PC-3 (cell line): ENCODE results near the gene CUL2. TPM values are rescaled to one million over a fixed set of nuclear protein-coding genes. Genes with fewer than 3 reads are reported as not detected.
"Not testable (repeated sequence)": the region's sequence is repeated elsewhere in the genome, so short reads cannot be mapped to it uniquely, and the experiment has no call there.

Source experiments
- ATAC-seq: fragments of 200-7000 bp; cut with Tn5 transposase; 2 replicates; pipeline ENCODE4 v1.9.1; 2020; ENCODE audit warnings: mild to moderate bottlenecking, moderate library complexity
- BruUV-seq: library from RNA; stranded (reverse); fragments of 400-500 nt; replicated peaks from 2 replicates; lab custom pipeline; 2021; lab: Mats Ljungman, UMichigan
- CTCF ChIA-PET: fragments of 300-600 bp; sonication (Branson Sonifier 250); formaldehyde crosslinking; loops from one replicate; lab custom pipeline; 2022; ENCODE audit warnings: antibody characterized with exemption; lab: Charles Lee
- POLR2A ChIA-PET: fragments of 300-600 bp; sonication (Branson Sonifier 250); formaldehyde crosslinking; loops from one replicate; lab custom pipeline; 2022; ENCODE audit warnings: antibody characterized with exemption; ENCODE audit not compliant: unreplicated experiment; lab: Charles Lee
- DNase-seq: peaks from one replicate; pipeline ENCODE4 v3.0.0-alpha.2; 2015
- H2AFZ ChIP-seq: fragments of 300-600 bp; sonication (generic); 2 replicates; pipeline ENCODE4 v1.6.0; 2016; ENCODE audit warnings: antibody characterized with exemption, low read length
- H3F3A ChIP-seq: fragments of 300-600 bp; sonication (generic); one replicate; pipeline ENCODE4 v1.6.0; 2017; ENCODE audit warnings: antibody characterized with exemption, low read length, control low read depth, mild to moderate bottlenecking; ENCODE audit not compliant: unreplicated experiment
- H3K27ac ChIP-seq: fragments of 300-600 bp; sonication (generic); 2 replicates; pipeline ENCODE4 v1.5.1; 2016; ENCODE audit warnings: mild to moderate bottlenecking, low read length
- H3K27me3 ChIP-seq: fragments of 300-600 bp; sonication (generic); 2 replicates; pipeline ENCODE4 v1.6.1; 2016; ENCODE audit warnings: low read length, mixed read lengths
- H3K36me3 ChIP-seq: fragments of 300-600 bp; sonication (generic); 2 replicates; pipeline ENCODE4 v1.6.1; 2016; ENCODE audit warnings: low read depth, mixed run types, low read length, mixed read lengths
- H3K4me1 ChIP-seq: fragments of 300-600 bp; sonication (generic); 2 replicates; pipeline ENCODE4 v1.5.1; 2016; ENCODE audit warnings: low read length; ENCODE audit not compliant: insufficient read depth
- H3K4me2 ChIP-seq: fragments of 300-600 bp; sonication (generic); 2 replicates; pipeline ENCODE4 v1.6.0; 2016; ENCODE audit warnings: low read length
- H3K4me3 ChIP-seq: fragments of 300-600 bp; sonication (generic); 2 replicates; pipeline ENCODE4 v1.5.1; 2016; ENCODE audit warnings: mild to moderate bottlenecking, low read length, mixed read lengths
- H3K79me2 ChIP-seq: fragments of 300-600 bp; sonication (generic); 2 replicates; pipeline ENCODE4 v1.6.1; 2017; ENCODE audit warnings: low read length, mixed read lengths
- H3K9ac ChIP-seq: fragments of 300-600 bp; sonication (generic); 2 replicates; pipeline ENCODE4 v1.6.0; 2016; ENCODE audit warnings: mild to moderate bottlenecking, low read length
- H3K9me2 ChIP-seq: fragments of 300-600 bp; sonication (generic); replicated peaks from 2 replicates; pipeline ENCODE4 v1.6.1; 2016; ENCODE audit warnings: mixed run types, low read length, mixed read lengths
- H3K9me3 ChIP-seq: fragments of 300-600 bp; sonication (generic); 2 replicates; pipeline ENCODE4 v1.6.1; 2016; ENCODE audit warnings: low read length, mixed read lengths
- H4K20me1 ChIP-seq: fragments of 300-600 bp; sonication (generic); 2 replicates; pipeline ENCODE4 v1.6.1; 2016; ENCODE audit warnings: low read length, mixed read lengths
- EZH2 ChIP-seq: fragments of 300-600 bp; sonication (generic); IDR thresholded peaks from one replicate; pipeline ENCODE4 v1.6.1; 2017; ENCODE audit warnings: antibody characterized with exemption, mild to moderate bottlenecking, low read length; ENCODE audit not compliant: unreplicated experiment
- EZH2phosphoT487 ChIP-seq: fragments of 300-600 bp; sonication (generic); IDR thresholded peaks from 2 replicates; pipeline ENCODE4 v1.6.1; 2018; ENCODE audit warnings: mild to moderate bottlenecking, antibody characterized with exemption, low read length, borderline replicate concordance
- intact Hi-C: fragments of 100-400 bp; cut with micrococcal nuclease; formaldehyde crosslinking; loops from 2 replicates; pipeline ENCODE4 v1.9.0; 2023
- total RNA-seq: library from RNA; depleted of rRNA; stranded (reverse); fragments of >200 nt; gene quantifications from 2 replicates; pipeline ENCODE4 v1.2.3, GENCODE V29; 2014
- TF ChIP-seq, protein P1 (sequence below): fragments of 300-600 bp; sonication (generic); conservative IDR thresholded peaks from 2 replicates; pipeline ENCODE4 v1.5.1; 2017; ENCODE audit warnings: antibody characterized with exemption, low read depth, mild to moderate bottlenecking, low read length

Gene CUL2
- total RNA-seq, 1 experiment from 2014 or later, result 129 TPM

DNA sequence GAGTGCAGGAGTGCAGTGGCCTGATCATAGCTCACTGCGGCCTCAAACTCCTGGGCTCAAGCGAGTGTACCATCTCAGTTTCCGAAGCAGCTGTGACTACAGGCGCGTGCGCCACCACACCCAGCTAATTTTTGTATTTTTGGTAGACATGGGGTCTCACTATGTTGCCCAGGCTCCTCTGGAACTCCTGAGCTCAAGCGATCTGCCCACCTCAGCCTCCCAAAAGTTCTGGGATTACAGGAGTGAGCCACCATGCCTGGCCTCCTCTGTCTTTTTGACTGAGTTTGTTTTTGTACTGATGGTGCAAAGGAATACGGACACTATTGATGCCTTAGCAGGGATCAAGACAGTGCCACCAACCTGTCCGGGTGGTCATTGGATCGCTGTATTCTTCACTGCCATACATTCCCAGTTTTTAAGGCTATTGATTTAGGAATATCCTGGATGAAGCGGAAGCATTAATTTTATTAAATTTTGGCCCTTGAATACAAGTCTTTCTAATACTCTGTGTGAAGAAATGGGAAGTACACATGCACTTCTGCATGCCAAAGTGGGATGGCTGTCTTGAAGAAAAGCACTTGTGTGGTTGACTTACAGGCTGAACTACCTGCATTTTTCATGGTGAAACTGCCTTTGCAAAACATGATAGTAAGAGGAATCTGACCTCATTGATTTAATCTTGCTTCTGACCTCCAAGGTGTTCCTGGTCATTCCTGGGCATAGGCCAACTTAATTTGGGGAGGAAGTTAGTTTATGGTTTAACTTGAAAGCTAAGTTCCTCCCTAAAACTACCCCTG is 2.1 kb upstream of the CUL2 start:
- no peak for DNase-seq
- no peak overlapping the region for H3K27ac ChIP-seq
- H3K27me3 ChIP-seq, result no peaks in the 10 kb centered on the region
- H3K4me3 ChIP-seq, result no peak overlapping the region
- H4K20me1 ChIP-seq, result peaks cover 16% of the 10 kb centered on the region
- CTCF ChIA-PET, result no interaction called here
- H3K36me3 ChIP-seq, result peaks cover 9% of the 10 kb centered on the region
- H3F3A ChIP-seq, result no peaks in the 10 kb centered on the region
- TF ChIP-seq, protein P1, sequence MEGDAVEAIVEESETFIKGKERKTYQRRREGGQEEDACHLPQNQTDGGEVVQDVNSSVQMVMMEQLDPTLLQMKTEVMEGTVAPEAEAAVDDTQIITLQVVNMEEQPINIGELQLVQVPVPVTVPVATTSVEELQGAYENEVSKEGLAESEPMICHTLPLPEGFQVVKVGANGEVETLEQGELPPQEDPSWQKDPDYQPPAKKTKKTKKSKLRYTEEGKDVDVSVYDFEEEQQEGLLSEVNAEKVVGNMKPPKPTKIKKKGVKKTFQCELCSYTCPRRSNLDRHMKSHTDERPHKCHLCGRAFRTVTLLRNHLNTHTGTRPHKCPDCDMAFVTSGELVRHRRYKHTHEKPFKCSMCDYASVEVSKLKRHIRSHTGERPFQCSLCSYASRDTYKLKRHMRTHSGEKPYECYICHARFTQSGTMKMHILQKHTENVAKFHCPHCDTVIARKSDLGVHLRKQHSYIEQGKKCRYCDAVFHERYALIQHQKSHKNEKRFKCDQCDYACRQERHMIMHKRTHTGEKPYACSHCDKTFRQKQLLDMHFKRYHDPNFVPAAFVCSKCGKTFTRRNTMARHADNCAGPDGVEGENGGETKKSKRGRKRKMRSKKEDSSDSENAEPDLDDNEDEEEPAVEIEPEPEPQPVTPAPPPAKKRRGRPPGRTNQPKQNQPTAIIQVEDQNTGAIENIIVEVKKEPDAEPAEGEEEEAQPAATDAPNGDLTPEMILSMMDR, result no peak
- TF ChIP-seq EZH2phosphoT487 (no peak), EZH2 (no peak)
- H3K9me2 ChIP-seq, result no peaks in the 10 kb centered on the region
- POLR2A ChIA-PET, result no interaction called here
- no TSS peak for BruUV-seq
- H3K9ac ChIP-seq, result no peak overlapping the region
- no peak overlapping the region for H2AFZ ChIP-seq
- intact Hi-C loops, result loop anchor here (2.0 kb wide), 1 partner anchor 51 kb away; no protein-coding TSS in a partner anchor
- ATAC-seq, result no peak
- H3K4me1 ChIP-seq, result peaks cover 25% of the 10 kb centered on the region
- peaks cover 10% of the 10 kb centered on the region for H3K9me3 ChIP-seq
- H3K4me2 ChIP-seq, result no peak overlapping the region
- H3K79me2 ChIP-seq, result peaks cover 32% of the 10 kb centered on the region

DNA sequence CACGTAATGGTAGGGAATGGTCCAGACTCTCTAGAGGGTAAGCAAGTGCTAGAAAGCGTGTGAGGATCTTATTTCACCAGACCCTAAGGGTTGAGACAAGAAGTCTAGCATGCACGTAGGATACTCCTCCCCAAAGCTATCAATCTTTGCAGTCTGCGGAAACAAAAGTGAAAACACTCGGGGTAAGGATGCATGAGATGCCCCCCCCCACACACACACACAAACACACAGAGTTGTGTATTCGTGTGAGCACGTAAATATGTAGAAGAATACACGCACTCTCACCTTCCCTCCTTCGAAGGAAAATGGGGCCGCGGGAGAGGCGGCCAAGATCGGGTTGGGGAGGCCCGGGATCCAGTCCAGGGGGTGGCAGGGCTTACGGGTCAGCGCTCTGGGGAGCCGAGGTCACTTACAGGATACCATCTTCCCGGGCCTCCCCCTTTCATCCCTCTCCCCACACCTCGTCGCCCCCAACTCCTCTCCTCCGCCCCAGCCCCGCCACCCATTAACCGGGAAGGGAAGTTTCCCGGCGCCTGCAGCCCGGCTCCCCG is 455 bp downstream of the CUL2 start:
- H3K9ac ChIP-seq, result peak overlapping the region; percentile 93
- H3K4me3 ChIP-seq, result peak overlapping the region; percentile 77
- peak; percentile 46 for DNase-seq
- H3F3A ChIP-seq, result no peaks in the 10 kb centered on the region
- ChIA-PET POLR2A (interaction anchor here (0.7 kb wide), 3 partner anchors 37 to 492 kb away, joined by 3 to 8 read pairs (median 5); partner anchors contain the start of gene CREM), CTCF (no interaction called here)
- H3K9me2 ChIP-seq, result no peaks in the 10 kb centered on the region
- peak overlapping the region; percentile 86 for H3K4me2 ChIP-seq
- peak overlapping the region; percentile 90 for H2AFZ ChIP-seq
- peaks cover 25% of the 10 kb centered on the region for H3K4me1 ChIP-seq
- H4K20me1 ChIP-seq, result peaks cover 29% of the 10 kb centered on the region
- TF ChIP-seq EZH2phosphoT487, result no peak
- TF ChIP-seq EZH2, result no peak
- no TSS peak for BruUV-seq
- H3K36me3 ChIP-seq, result peaks cover 10% of the 10 kb centered on the region
- intact Hi-C loops, result loop anchor here (2.0 kb wide), 1 partner anchor 49 kb away; no protein-coding TSS in a partner anchor
- H3K27me3 ChIP-seq, result no peaks in the 10 kb centered on the region
- peak overlapping the region; percentile 73 for H3K27ac ChIP-seq
- ATAC-seq, result peak; percentile 34
- H3K9me3 ChIP-seq, result peaks cover 10% of the 10 kb centered on the region
- peaks cover 56% of the 10 kb centered on the region for H3K79me2 ChIP-seq

DNA sequence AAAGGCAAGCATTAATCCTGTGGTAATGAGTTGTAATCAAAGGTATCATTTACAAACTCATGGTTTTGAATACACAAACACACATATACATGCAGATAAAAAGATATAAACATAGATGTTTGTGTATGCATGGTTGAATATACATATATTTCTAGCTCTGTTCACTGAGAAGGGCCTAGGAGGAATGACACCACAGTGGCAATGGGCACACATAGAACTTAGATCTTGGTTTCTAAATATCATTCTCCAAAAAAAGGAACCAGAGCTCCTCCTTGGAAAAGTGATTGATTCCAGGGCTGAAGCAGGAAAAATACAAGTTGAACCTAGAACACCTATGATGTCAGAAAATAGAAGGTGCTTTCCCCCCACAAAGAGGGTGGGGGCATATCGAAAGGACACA is 6.9 kb downstream of the CUL2 start:
- H3K79me2 ChIP-seq, result peaks cover 98% of the 10 kb centered on the region
- peaks cover 14% of the 10 kb centered on the region for H3K4me1 ChIP-seq
- H3K4me3 ChIP-seq, result no peak overlapping the region
- DNase-seq, result no peak
- intact Hi-C loops, result no loop called here
- no peak overlapping the region for H3K9ac ChIP-seq
- ChIA-PET CTCF (no interaction called here), POLR2A (no interaction called here)
- no peak for ATAC-seq
- H3K4me2 ChIP-seq, result no peak overlapping the region
- H4K20me1 ChIP-seq, result peaks cover 37% of the 10 kb centered on the region
- peaks cover 34% of the 10 kb centered on the region for H3K36me3 ChIP-seq
- BruUV-seq, result no TSS peak
- peaks cover 11% of the 10 kb centered on the region for H3K9me3 ChIP-seq
- H3K27me3 ChIP-seq, result no peaks in the 10 kb centered on the region
- no peaks in the 10 kb centered on the region for H3F3A ChIP-seq
- H3K27ac ChIP-seq, result no peak overlapping the region
- no peaks in the 10 kb centered on the region for H3K9me2 ChIP-seq
- TF ChIP-seq EZH2phosphoT487 (no peak), EZH2 (no peak)
- TF ChIP-seq, protein P1, result no peak
- H2AFZ ChIP-seq, result no peak overlapping the region

DNA sequence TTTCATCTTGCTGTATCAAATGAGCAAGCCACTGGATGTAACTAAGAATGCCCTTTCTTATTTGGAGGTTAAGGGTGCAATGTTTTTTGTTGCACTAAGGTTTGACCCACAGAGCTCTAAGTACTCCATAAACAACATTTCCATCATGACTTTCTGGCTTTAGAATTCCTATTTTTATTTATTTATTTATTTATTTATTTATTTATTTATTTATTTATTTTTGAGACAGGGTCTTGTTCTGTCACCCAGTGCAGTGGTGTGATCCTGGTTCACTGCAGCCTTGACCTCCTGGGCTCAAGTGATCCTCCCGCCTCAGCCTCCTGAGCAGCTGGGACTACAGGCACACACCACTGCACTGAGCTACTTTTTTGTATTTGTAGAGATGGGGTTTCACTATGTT is 9.9 kb downstream of the CUL2 start:
- intact Hi-C loops, result loop anchor here (2.0 kb wide), 1 partner anchor 15 kb away; no protein-coding TSS in a partner anchor
- peaks cover 94% of the 10 kb centered on the region for H3K79me2 ChIP-seq
- H3F3A ChIP-seq, result not testable (repeated sequence)

More for the DNA sequence above, 9.9 kb downstream of the CUL2 start:
- Histone ChIP-seq H3K36me3 (peaks cover 29% of the 10 kb centered on the region), H3K9me3 (peaks cover 11% of the 10 kb centered on the region), H4K20me1 (peaks cover 17% of the 10 kb centered on the region), H3K4me2 (0 out of 2 replicates have a peak overlapping the region, but pooled peaks have one; percentile 2)
- not testable (repeated sequence) for H3K9ac ChIP-seq, ATAC-seq, H3K9me2 ChIP-seq, H3K27ac ChIP-seq, H3K27me3 ChIP-seq, BruUV-seq, H3K4me1 ChIP-seq, DNase-seq, H3K4me3 ChIP-seq, H2AFZ ChIP-seq
- ChIA-PET POLR2A (interaction anchor here (0.5 kb wide), 1 partner anchor 377 kb away, joined by 6 read pairs; no protein-coding TSS in a partner anchor), CTCF (interaction anchor here (0.5 to 1.0 kb wide), 2 partner anchors 9 to 86 kb away, joined by 3 read pairs; no protein-coding TSS in a partner anchor)
